AG09319 (cell line): ENCODE results near the gene SOCS1.

ENCODE experiments used
- DNase-seq: peaks from one replicate; pipeline ENCODE4 v3.0.0-alpha.2; 2010; ENCODE audit warnings: low read depth; ENCODE audit errors: extremely low read depth
- TF ChIP-seq, protein P1 (sequence below): IDR thresholded peaks from 2 replicates; pipeline ENCODE4 v1.5.1; 2011; ENCODE audit warnings: low read depth, mild to moderate bottlenecking, inconsistent platforms, low read length, moderate library complexity

SOCS1 gene

GRCh38 chr16:11211061-11211976 is 44.7 kb downstream of the SOCS1 start:
- DNase-seq, result no peak
- TF ChIP-seq, protein P1, sequence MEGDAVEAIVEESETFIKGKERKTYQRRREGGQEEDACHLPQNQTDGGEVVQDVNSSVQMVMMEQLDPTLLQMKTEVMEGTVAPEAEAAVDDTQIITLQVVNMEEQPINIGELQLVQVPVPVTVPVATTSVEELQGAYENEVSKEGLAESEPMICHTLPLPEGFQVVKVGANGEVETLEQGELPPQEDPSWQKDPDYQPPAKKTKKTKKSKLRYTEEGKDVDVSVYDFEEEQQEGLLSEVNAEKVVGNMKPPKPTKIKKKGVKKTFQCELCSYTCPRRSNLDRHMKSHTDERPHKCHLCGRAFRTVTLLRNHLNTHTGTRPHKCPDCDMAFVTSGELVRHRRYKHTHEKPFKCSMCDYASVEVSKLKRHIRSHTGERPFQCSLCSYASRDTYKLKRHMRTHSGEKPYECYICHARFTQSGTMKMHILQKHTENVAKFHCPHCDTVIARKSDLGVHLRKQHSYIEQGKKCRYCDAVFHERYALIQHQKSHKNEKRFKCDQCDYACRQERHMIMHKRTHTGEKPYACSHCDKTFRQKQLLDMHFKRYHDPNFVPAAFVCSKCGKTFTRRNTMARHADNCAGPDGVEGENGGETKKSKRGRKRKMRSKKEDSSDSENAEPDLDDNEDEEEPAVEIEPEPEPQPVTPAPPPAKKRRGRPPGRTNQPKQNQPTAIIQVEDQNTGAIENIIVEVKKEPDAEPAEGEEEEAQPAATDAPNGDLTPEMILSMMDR, result no peak

DNA sequence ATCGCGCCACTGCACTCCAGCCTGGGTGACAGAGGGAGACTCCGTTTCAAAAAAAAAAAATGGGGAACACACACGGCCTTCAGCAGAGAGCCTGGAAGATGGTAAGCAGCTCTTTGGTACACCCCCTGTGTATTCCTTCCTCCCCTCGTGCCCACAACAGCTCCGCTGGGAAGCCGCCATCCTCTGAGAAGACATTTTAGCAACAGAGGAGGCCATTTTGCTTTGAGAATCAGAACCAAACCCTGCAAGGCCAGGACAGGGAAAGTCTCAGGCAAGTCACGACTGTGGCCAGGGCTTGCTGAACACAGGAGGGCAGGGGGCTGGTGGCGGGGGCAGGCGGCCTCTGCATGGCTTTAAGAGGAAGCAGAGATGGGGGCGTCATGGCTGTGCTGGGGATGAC is 45.7 kb downstream of the SOCS1 start:
- TF ChIP-seq, protein P1, result no peak
- no peak for DNase-seq

- TF ChIP-seq, protein P1, result no peak
- DNase-seq, result no peak
Observed at GRCh38 chr16:11208916-11209665, 46.9 kb downstream of the SOCS1 start.

GRCh38 chr16:11207646-11208045 is 48.4 kb downstream of the SOCS1 start:
- TF ChIP-seq, protein P1, result no peak
- no peak for DNase-seq

- DNase-seq, result no peak
- TF ChIP-seq, protein P1, result no peak
Observed at GRCh38 chr16:11205754-11206581, 50.0 kb downstream of the SOCS1 start.

- TF ChIP-seq, protein P1, result no peak
- DNase-seq, result no peak
Observed at GRCh38 chr16:11205065-11205699, 50.8 kb downstream of the SOCS1 start.
